Kasumi-1 (cell line): ENCODE data around the gene MTX2.
"Not testable (repeated sequence)": the region's sequence is repeated elsewhere in the genome, so short reads cannot be mapped to it uniquely, and the experiment has no call there.

Source experiments
- DNase-seq, 2 experiments: peaks; one replicate each; lab custom pipeline; 2025; lab: John Stamatoyannopoulos, UW

The MTX2 gene

DNA sequence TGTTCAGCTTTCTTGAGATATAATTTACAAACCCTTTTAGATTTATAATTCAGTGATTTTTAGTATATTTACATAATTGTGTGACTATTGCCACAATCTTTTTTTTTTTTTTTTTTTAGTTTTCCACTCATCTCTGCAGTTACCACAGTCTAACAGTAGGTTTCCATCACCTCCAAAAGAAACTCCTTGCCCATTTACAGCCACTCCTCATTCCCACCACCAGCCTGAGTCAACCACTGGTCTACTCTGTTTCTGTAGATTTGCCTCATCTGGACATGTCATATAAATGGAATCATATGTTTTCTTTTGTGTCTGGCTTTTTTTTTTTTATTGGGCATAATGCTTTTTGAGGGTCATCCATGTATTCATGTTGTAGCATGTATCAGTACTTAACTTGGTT lies 16.1 kb downstream of the MTX2 start:
- DNase-seq = no peak

DNA sequence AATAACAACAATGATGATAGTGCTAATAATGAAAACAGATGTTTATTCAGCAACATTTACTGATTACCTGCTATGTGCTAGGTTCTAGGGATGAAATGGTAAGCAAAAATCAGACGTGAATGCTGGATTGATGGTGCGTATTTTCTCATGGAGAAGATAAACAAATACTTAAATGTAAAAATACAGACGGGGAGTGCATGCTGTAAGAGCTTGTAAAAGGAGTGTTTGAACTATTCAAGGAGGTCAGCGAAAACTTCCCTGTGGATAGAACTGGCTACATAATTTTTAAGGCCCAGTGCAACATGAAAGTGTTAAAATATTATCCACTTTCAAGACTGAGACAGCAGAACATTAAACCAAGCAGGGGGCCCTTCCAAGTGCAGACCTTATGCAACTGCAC lies 22.1 kb downstream of the MTX2 start:
- DNase-seq = no peak

DNA sequence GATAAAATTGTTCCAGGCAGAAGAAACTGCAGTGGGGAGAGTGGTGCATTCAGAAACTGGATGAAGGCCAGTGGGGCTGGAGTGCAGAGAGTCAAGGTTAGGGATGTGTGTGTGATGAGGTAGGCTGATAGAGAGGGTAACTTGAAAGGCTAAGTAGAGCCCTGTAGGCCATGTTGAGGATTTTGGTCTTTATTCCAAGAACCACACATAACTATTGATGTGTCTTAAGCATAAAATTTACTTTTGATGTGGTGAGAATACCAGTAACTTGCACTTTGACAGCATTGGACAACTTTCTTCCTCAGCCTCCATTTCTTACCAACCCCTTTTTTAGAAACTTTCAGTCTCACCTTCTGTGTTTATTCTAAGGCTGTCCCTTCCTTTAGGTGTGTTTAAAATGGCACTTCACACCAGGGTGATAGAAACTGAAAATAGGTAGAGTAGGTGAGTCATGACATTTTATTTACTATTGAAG lies 22.6 kb downstream of the MTX2 start:
- DNase-seq = no peak

DNA sequence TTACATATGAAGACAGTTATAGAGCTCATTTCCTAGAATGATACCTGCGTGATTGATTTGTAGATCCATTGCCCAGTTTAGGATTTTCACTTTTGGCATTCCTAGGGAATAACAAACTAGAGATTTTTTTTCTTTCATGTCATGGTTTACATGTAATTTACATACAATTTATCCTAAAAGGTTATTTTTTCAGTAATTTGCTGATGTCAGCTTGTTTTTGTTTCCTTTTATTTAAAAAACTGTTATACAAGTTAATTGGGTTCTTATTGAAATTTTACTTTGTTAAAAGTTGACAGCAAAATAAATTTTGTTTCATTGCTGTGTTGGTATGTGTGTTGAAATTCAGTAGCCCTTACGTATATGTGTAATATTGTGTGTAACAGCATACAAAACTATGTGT lies 23.4 kb downstream of the MTX2 start:
- DNase-seq = no peak

DNA sequence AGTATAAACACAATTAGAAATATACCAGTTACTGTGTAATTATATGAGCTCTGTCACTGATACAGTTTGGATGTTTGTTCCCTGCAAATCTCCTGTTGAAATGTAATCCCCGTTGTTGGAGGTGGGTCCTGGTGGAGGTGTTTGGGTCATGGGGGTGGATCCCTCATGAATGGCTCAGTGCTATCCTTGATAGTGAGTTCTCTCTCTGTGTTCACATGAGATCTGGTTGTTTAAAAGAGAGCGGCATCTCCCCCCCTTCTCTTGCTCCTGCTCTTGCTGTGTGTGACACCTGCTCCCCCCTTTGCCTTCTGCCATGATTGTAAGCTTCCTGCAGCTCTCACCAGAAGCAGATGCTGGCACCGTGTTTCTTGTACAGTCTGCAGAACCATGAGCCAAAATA lies 24.1 kb downstream of the MTX2 start:
- no peak for DNase-seq

DNA sequence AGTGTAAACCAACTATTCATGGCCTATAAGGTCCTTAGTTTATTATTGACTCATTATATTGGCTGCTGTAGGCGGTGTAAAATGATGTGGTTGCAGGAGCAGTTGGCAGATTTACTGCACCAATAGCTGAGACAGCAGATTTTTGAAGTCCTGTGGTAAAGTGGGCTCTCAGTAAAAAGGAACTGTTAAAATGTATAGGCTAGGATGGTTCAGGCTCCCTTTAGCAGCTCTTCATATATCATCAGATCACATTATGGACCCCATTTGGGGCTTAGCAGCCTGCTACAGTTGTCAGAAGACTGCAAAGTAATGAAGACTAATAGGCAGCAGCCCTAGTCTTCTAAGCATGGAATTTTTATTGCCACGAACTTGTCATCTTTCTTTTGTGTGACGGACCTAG lies 27.8 kb downstream of the MTX2 start:
- DNase-seq = no peak

DNA sequence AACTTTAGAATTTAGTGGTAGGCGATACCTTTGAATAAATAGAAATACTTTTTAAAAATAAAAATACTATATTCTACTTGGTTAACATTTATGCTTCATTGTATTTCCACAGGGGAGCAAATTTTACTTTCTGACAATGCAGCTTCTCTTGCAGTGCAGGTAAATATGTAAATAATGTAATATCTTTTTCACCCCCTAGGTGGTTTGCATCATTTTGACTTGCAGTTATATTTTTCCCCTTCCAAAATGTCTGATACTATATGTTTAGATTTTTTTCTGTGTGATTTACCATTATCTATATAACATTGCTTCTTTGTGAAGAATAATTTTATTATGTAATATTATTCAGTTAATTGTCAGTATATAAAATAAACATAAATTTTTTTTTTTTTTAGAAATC lies 28.5 kb downstream of the MTX2 start:
- no peak for DNase-seq

DNA sequence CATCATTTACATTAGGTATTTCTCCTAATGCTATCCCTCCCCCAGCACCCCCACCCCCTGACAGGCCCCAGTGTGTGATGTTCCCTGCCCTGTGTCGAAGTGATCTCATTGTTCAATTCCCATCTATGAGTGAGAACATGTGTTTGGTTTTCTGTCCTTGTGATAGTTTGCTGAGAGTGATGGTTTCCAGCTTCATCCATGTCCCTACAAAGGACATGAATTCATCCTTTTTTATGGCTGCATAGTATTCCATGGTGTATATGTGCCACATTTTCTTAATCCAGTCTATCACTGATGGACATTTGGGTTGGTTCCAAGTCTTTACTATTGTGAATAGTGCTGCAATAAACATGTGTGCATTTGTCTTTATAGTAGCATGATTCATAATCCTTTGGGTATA lies 36.8 kb downstream of the MTX2 start:
- DNase-seq = not testable (repeated sequence)

DNA sequence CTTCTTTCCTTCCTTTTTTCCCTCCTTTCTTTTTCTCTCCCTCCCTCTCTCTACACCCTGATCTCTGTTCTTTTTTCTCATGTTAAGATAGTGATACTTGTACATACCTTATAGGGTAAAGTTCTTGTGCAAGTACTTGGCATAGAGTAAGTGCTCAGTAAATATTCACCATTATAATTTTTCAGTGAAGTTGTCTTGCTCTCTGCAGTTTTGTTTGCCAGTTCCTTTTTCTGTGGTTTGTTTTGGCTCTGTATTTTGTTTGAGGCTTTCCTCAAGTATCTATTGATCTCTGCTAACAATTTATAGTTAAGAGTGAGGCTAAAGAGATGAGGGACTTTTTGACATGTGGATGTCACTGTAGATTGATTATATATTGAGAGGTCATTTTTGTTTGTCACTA lies 48.0 kb downstream of the MTX2 start:
- no peak for DNase-seq

DNA sequence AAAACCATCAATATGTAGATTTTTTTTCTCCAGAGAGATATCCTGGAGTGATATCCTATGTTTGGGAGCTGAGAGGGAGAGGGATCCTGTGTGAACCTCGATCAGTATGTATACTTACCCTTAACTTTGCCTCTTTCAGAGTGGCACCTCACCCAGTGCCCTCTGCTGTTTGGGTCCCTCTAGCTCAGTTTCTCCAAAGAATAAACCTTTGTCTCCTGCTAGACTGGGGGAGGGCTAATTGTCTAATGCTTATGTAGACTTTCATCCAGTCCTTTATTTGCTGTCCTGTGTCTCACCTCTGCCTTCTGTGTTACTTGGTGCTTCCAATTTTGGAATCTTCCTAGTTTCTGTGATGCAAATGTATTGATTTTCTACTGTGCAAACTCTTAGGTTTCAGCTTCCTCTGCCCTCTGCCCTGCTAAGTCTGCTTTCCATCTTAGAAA lies 48.4 kb downstream of the MTX2 start:
- no peak for DNase-seq

DNA sequence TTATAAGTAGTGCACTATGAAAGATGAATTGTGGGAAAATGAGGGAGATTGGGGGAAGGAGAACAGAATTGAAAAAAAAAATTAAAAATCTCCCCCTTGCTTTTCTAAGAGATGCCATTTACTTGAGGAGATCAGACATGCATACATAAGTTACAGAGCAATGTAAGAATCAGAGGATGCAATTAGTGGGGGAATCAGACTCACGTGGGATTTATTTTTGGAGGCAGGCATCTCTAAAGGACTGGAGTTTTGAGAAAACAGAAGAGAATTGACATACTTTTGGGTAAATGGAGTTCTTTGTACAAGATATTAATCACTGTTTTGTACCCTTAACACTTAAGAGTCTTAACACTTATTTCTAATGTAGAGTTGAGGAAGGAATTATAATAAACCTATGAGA lies 52.7 kb downstream of the MTX2 start:
- DNase-seq = no peak

DNA sequence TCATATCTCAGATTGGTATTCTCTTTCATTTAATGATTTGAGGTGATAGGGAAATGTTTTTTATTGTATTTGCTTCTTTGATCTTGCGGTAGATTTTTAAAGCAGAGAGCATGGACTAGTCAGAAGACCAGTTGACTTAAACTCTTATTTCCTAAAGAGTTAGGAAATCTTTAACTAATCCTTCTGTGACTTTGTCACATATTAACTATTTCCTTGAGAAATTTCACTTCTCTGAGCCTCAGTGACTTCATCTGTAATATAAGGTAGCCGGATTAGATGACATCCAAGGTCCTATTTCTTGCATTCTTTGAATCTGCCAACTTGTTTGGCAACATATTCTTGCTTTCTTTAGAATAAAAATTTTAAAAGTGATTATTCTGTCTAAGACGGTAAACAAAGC lies 55.6 kb downstream of the MTX2 start:
- DNase-seq = no peak

DNA sequence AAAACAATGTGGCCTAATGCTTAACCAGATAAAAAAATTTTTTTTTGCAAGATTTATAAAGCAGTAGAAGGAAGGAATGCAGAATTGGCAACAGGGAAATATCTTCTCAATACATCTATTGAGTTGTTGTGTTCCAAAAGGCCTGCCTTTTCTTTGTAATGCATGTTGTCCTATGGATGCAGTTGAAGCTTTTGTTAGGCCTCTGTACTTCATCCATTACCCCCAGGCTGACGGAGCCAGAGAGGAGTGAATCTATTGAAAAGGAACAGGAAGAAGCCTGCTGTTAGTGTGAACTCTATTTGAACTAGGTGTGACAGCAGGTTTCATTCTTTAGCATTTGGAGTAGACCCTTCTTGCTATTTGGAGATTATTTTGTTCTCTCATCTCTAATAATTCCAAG lies 56.5 kb downstream of the MTX2 start:
- no peak for DNase-seq

DNA sequence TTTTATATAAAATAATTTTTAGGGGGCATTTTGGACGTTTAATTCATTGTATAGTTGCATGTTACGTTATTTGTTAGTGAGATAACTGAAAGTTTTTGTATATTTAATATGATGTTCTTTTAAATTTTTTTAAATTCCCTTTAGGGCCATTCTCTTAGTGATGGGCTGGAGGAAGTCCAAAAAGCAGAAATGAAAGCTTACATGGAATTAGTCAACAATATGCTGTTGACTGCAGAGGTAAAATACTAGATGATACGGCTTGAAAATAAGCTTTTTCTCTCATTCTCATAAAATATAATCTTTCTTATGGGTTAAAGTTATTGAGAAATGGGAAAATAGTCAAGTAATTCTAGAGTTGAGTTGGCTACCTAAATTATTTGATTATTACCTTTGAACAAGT lies 58.9 kb downstream of the MTX2 start:
- no peak for DNase-seq

DNA sequence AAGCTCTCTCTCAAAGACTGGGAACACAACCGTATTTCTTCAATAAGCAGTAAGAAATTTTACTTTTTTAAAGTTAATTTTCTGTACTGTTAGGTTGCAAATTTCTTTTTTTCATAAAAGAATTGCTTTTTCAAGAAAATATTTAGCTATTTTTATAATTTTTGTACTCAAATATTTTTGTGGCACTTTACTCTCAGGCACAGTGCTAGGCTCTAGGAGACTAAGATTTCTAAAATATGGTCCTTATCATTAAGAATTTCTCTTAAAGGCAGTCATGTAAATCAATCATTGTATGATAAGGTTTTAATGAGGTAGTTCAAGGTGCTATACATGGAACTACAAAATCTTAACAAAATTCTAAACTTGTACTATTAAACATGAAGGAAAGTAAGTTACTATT lies 61.4 kb downstream of the MTX2 start:
- DNase-seq = no peak

DNA sequence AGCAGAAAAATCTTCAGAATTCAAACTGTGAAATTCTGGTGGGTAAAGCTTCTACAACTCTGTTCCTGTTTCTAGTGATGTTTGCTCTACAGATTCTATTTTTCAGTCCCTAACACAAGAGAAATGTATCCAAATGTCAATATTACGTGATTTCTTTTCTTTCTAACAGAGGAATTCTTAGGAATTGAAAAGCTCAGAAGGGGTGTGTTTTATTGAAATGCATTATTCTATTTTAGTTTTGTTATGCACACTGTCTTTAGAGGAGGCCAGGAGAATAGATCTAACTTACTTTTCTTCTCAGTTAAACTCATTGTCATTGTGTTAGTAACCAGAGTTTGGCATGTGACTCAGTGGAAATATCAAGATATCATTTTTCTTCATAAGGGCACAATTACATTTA lies 62.4 kb downstream of the MTX2 start:
- DNase-seq = no peak

DNA sequence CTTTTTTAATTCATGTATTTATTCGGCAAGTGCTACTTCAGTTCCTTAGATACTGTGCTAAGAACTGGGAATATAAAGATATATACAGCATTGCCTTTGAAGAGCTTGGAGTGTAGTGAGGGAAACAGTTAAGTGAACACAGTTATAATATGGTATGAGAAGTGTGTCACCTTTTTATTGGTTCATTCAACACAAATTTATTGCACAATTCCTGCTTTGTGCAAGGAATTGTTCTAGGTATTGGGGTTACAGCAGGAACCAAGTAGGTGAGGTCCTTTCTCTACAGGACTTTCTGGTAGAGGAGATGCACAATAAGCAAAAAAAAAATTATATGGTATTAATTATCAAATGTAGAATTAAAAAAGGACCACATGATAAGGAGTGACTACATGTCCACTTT lies 65.5 kb downstream of the MTX2 start:
- no peak for DNase-seq

DNA sequence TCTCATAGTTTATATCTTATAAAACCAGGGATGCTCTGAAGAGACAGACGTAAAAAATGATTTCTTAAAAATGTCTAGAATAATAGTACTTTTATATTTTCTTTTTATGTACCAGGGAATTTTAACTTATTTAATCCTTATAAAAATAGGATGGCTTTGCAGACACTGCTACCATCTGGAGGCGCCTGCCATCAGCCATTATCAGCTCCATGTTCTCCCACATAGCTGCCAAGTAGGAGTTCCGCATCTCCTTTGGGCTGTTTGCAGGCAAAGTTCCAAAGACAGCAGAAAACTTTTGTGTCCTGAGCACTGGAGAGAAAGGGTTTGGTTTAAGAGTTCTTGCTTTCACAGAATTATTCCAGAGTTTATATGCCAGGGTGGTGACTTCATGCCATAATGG lies 69.2 kb downstream of the MTX2 start:
- no peak for DNase-seq

DNA sequence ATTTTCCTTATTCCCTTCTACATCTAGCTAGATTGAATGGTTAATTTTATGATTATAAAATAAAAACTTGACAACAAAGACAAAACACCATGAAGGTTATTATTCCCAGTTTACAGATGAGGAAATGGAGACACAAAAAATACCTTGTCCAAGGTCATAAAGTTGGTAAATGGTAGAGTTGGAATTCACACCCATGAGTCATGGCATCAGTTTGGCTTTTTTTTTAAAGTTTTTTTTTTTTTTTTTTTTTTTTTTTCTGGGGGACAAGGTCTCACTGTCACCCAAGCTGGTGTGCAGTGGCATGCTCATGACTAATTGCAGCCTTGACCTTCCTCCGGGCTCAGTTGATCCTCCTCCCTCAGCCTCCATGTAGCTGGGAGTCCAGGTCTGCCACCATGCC lies 70.0 kb downstream of the MTX2 start:
- no peak for DNase-seq

DNA sequence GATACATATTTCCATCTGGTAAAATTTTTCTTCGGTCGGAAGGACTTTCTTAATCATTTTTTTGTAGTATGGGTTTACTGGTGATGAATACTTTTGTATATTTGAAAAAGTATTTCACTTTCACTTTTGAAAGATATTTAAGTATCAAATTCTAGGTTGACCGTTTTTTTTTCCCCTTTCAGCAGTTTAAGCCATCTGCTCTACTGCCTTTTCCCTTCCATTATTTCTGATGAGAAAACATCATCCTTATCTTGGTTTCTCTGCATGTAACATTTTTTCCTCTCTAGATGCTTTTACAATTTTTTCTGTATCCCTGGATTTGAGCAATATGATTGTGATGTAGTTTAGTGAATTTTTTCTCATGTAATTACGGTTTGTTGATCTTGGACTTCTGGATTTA lies 87.0 kb downstream of the MTX2 start:
- DNase-seq = no peak

DNA sequence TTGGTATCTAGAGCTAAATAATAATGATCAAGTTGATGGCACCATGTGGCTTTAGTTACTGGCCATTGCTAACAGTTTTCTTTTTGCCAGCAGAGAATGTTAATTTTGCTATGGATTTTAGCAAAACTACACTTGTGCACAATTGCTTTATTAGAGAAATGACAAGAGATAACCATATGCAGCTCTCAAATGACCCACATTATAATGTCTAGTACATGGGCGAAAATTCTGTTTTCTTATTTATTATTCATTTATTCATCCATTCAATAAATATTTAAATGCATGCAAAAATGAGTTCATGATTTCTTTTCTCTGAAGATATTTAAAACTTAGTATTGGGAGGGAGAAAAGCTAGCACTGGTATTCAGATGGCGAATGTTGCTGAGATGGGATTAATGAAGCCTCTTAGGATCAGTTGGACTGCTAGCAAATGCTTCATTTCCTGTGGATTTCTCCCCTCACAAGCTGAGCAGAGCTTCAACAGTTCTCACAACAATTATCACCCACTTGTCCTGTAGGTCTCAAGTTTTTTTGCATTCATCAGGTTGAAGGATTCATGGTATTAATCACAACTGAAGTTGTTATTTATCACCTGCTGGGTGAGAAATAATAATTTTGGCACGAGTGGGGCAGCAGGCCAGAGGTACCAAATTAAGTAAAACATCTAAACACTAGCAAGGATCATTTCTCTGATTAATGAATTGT lies 95.2 kb downstream of the MTX2 start:
- DNase-seq = no peak

DNA sequence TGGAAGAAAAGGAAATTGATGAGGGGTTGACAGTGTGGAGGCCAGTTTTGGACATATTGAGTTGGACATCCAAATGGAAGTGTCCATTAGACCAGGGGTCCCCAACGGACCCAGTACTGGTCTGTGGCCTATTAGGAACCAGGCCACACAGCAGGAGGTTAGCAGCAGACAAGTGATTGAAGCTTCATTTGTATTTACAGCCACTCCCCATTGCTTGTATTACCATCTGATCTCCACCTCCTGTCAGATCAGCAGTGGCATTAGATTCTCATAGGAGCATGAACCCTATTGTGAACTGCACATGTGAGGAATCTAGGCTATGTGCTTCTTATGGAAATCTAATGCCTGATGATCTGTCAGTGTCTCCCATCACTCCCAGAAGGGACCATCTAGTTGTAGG lies 99.1 kb downstream of the MTX2 start:
- no peak for DNase-seq

DNA sequence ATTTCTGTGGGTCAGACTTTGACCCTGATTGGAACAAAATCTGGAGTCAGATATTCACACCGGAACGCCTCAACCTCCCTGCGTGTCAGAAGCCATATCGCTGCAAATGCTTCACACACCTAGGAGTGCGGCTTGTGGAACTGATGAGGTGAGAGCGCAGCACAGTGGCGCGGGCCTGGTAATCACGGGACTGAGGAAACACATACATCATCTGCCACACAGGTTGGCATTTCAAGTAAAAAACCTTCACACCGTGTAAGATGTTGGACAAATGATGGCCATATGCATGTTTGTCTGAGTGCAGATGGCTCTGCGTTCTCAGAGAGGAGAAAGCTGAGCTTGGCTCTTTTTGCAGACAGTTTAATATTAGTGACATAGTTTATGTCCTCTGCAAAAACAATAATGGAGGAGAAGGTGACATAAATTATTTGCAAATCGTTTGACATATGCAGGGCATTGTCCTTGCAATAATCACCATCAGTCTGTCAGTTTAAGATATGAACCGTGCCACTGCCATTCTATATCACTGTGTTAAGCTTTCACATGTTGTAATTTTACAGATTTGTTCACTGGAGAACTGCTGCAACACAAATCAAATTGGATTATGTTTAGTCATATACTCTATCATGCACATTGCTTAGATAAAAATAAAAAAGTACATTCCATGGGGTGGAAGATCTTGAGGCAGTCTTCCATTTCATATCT lies 101.4 kb downstream of the MTX2 start:
- DNase-seq = no peak

DNA sequence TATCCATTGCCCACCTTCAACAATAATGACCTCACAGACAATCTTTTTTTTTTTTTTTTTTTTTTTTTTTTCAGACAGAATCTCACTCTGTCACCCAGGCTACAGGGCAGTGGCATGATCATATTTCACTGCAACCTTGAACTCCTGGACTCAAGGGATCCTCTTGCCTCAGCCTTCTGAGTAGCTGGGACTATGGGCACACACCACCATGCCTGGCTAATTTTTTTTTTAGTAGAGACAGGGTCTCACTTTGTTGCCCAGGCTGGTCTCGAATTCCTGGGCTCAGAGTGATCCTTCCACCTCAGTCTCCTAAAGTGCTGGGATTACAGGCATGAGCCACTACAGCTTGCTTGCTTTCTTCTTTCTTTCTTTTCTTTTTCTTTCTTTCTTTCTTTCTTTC lies 103.9 kb downstream of the MTX2 start:
- not testable (repeated sequence) for DNase-seq
